H1 (cell line): ENCODE results near the gene ADARB2. TPM values are rescaled to one million over a fixed set of nuclear protein-coding genes. Genes with fewer than 3 reads are reported as not detected.

Source experiments
- CTCF ChIA-PET: fragments of 300-600 bp; sonication (Branson Sonifier 250); formaldehyde crosslinking; loops from one replicate; lab custom pipeline; 2021; ENCODE audit not compliant: partially characterized antibody; lab: Charles Lee
- POLR2A ChIA-PET: fragments of 300-600 bp; sonication (Branson Sonifier 250); formaldehyde crosslinking; loops from one replicate; lab custom pipeline; 2021; ENCODE audit warnings: inconsistent platforms; ENCODE audit not compliant: partially characterized antibody; lab: Charles Lee
- DNase-seq, 2 experiments: peaks; one replicate each; pipeline versions ENCODE4 v3.0.0 to v3.0.0-alpha.2; 2010 to 2022; ENCODE audit warnings: low spot score in 2 of 2, low read depth in 1 of 2, mixed read lengths in 1 of 2
- FAIRE-seq: peaks from 2 replicates; lab custom pipeline; 2011; peaks lifted over from hg19 to GRCh38; lab: Jason Lieb, UNC
- H2AFZ ChIP-seq: 2 replicates; pipeline ENCODE4 v1.8.1; 2012; ENCODE audit warnings: low read length, inconsistent platforms
- H2AK5ac ChIP-seq: 2 replicates; pipeline ENCODE4 v1.6.1; 2013; ENCODE audit warnings: low read depth, low read length
- H2BK120ac ChIP-seq: replicated peaks from 2 replicates; pipeline ENCODE3; 2013; ENCODE audit warnings: low read depth, low read length, inconsistent platforms
- H2BK12ac ChIP-seq: 2 replicates; pipeline ENCODE4 v1.6.1; 2013; ENCODE audit warnings: low read depth, low read length
- H2BK15ac ChIP-seq: 2 replicates; pipeline ENCODE4 v1.6.1; 2013; ENCODE audit warnings: low read length
- H2BK20ac ChIP-seq: 2 replicates; pipeline ENCODE4 v1.6.1; 2013; ENCODE audit warnings: low read length
- H2BK5ac ChIP-seq: 2 replicates; pipeline ENCODE4 v1.6.1; 2013; ENCODE audit warnings: low read depth, low read length
- H3K14ac ChIP-seq: 2 replicates; pipeline ENCODE4 v1.6.1; 2013; ENCODE audit warnings: inconsistent platforms; ENCODE audit not compliant: insufficient read length
- H3K18ac ChIP-seq: 2 replicates; pipeline ENCODE4 v1.6.1; 2013; ENCODE audit warnings: low read length; ENCODE audit errors: extremely low read depth
- H3K23ac ChIP-seq: 2 replicates; pipeline ENCODE4 v1.6.1; 2013; ENCODE audit warnings: inconsistent platforms; ENCODE audit not compliant: insufficient read length
- H3K23me2 ChIP-seq: 2 replicates; pipeline ENCODE4 v1.6.1; 2013; ENCODE audit warnings: low read depth, low read length
- H3K27ac ChIP-seq: 2 replicates; pipeline ENCODE4 v1.6.1; 2011; ENCODE audit warnings: low read depth, low read length, inconsistent platforms
- H3K27me3 ChIP-seq, 4 experiments: replicated peaks in 1 of 4; 1 replicate in 1 of 4; 2 replicates in 3 of 4; pipeline versions ENCODE4 v1.6.1 to v1.8.1; 2011 to 2013; ENCODE audit warnings: low read length in 3 of 4, mild to moderate bottlenecking in 3 of 4, inconsistent platforms in 2 of 4, mixed read lengths in 2 of 4, moderate library complexity in 1 of 4; ENCODE audit not compliant: control insufficient read depth in 3 of 4, insufficient read depth in 3 of 4; ENCODE audit errors: extremely low read depth in 1 of 4
- H3K36me3 ChIP-seq, 4 experiments: 2 replicates each; pipeline versions ENCODE4 v1.6.1 to v1.8.1; 2011 to 2013; ENCODE audit warnings: mild to moderate bottlenecking in 4 of 4, low read length in 3 of 4, moderate library complexity in 2 of 4, control low read depth in 1 of 4, inconsistent platforms in 1 of 4; ENCODE audit not compliant: insufficient read depth in 4 of 4, control insufficient read depth in 2 of 4
- H3K4ac ChIP-seq: replicated peaks from 2 replicates; pipeline ENCODE3; 2013; ENCODE audit warnings: low read length, low read depth, mixed read lengths, inconsistent platforms; ENCODE audit not compliant: insufficient read length
- H3K4me1 ChIP-seq, 4 experiments: replicated peaks in 1 of 4; 1 replicate in 1 of 4; 2 replicates in 3 of 4; pipeline versions ENCODE4 v1.6.1 to v1.8.1; 2011 to 2013; ENCODE audit warnings: low read length in 3 of 4, inconsistent platforms in 2 of 4, mixed read lengths in 1 of 4; ENCODE audit not compliant: insufficient read depth in 4 of 4, control insufficient read depth in 3 of 4
- H3K4me2 ChIP-seq, 2 experiments: 2 replicates each; pipeline versions ENCODE4 v1.6.1 to v1.8.1; 2011 to 2013; ENCODE audit warnings: low read depth in 2 of 2, low read length in 2 of 2, control low read depth in 1 of 2, inconsistent platforms in 1 of 2, mild to moderate bottlenecking in 1 of 2; ENCODE audit not compliant: insufficient read depth in 1 of 2
- H3K4me3 ChIP-seq, 4 experiments: fragments of 200-600, 300-600 bp in 1 of 4; sonication (generic), shearing (Covaris generic), sonication (Bioruptor Twin) in 1 of 4; 2 replicates each; pipeline versions ENCODE4 v1.5.1 to v1.8.1; 2011 to 2016; ENCODE audit warnings: low read length in 4 of 4, low read depth in 3 of 4, control low read depth in 2 of 4, inconsistent platforms in 2 of 4, mild to moderate bottlenecking in 2 of 4, mixed read lengths in 1 of 4, moderate library complexity in 1 of 4; ENCODE audit not compliant: insufficient read depth in 2 of 4; ENCODE audit errors: extremely low read depth in 1 of 4
- H3K56ac ChIP-seq: replicated peaks from 2 replicates; pipeline ENCODE3; 2013; ENCODE audit warnings: low read depth, mild to moderate bottlenecking, mixed read lengths, low read length, inconsistent platforms; ENCODE audit not compliant: insufficient read length
- H3K79me1 ChIP-seq: 2 replicates; pipeline ENCODE4 v1.6.1; 2013; ENCODE audit warnings: low read depth, low read length, control low read depth
- H3K79me2 ChIP-seq, 2 experiments: 2 replicates each; pipeline versions ENCODE4 v1.6.1 to v1.8.1; 2012 to 2013; ENCODE audit warnings: low read length in 2 of 2, mild to moderate bottlenecking in 2 of 2, inconsistent platforms in 1 of 2; ENCODE audit not compliant: insufficient read depth in 2 of 2, control insufficient read depth in 1 of 2
- H3K9ac ChIP-seq, 4 experiments: replicated peaks in 1 of 4; 1 replicate in 1 of 4; 2 replicates in 3 of 4; pipeline versions ENCODE4 v1.6.1 to v1.8.1; 2011 to 2013; ENCODE audit warnings: low read depth in 3 of 4, low read length in 3 of 4, control low read depth in 2 of 4, mild to moderate bottlenecking in 2 of 4, moderate library complexity in 2 of 4, inconsistent platforms in 1 of 4; ENCODE audit errors: extremely low read depth in 1 of 4
- H3K9me3 ChIP-seq, 2 experiments: 2 replicates each; pipeline versions ENCODE4 v1.6.1 to v1.8.1; 2012 to 2013; ENCODE audit warnings: mild to moderate bottlenecking in 2 of 2, moderate library complexity in 2 of 2, control low read depth in 1 of 2, inconsistent platforms in 1 of 2, low read depth in 1 of 2, low read length in 1 of 2, mixed read lengths in 1 of 2; ENCODE audit not compliant: insufficient read depth in 2 of 2
- H4K20me1 ChIP-seq, 2 experiments: replicated peaks in 1 of 2; 2 replicates each; pipeline versions ENCODE3 to v1.8.1; 2011 to 2013; ENCODE audit warnings: inconsistent platforms in 2 of 2, low read length in 2 of 2, mild to moderate bottlenecking in 1 of 2; ENCODE audit not compliant: insufficient read depth in 2 of 2, control insufficient read depth in 1 of 2
- H4K5ac ChIP-seq: 2 replicates; pipeline ENCODE4 v1.6.1; 2013; ENCODE audit warnings: low read length, low read depth, mixed read lengths, inconsistent platforms; ENCODE audit not compliant: insufficient read length
- H4K8ac ChIP-seq: 2 replicates; pipeline ENCODE4 v1.8.0; 2013; ENCODE audit warnings: mild to moderate bottlenecking, moderate library complexity, low read length, inconsistent platforms; ENCODE audit not compliant: insufficient read depth; ENCODE audit errors: extremely low read depth
- H4K91ac ChIP-seq: replicated peaks from 2 replicates; pipeline ENCODE3; 2013; ENCODE audit warnings: low read length, mixed read lengths, inconsistent platforms; ENCODE audit not compliant: insufficient read length
- CBX5 ChIP-seq: fragments of 300-800, 300-1000 bp; sonication (generic); IDR thresholded peaks from 2 replicates; pipeline ENCODE4 v1.7.1; 2016; ENCODE audit warnings: antibody characterized with exemption, low read length, low read depth
- EP300 ChIP-seq, 2 experiments: IDR thresholded peaks; 1 replicate in 1 of 2; 2 replicates in 1 of 2; pipeline ENCODE4 v1.6.1; 2011 to 2012; ENCODE audit warnings: low read depth in 2 of 2, low read length in 2 of 2, mild to moderate bottlenecking in 2 of 2, borderline replicate concordance in 1 of 2, inconsistent platforms in 1 of 2, moderate library complexity in 1 of 2
- SAP30 ChIP-seq: fragments of 300-600 bp; sonication (generic); IDR thresholded peaks from 2 replicates; pipeline ENCODE4 v1.7.1; 2012; ENCODE audit warnings: low read length, moderate library complexity, mild to moderate bottlenecking, inconsistent platforms; ENCODE audit not compliant: insufficient read depth, insufficient replicate concordance
- SIX5 ChIP-seq: IDR thresholded peaks from 2 replicates; pipeline ENCODE4 v1.6.1; 2011; ENCODE audit warnings: mild to moderate bottlenecking, low read depth, low read length
- WGBS, 2 experiments: shearing (Covaris generic) in 1 of 2; methylation state at CpG; one replicate each; pipeline versions ENCODE4 v1.1.6 to v1.1.7; 2013 to 2015; ENCODE audit warnings: low lambda C conversion rate in 2 of 2, mixed read lengths in 2 of 2, inconsistent platforms in 1 of 2, low coverage in 1 of 2, missing lambda C conversion rate in 1 of 2; ENCODE audit not compliant: insufficient replicate concordance in 2 of 2, insufficient coverage in 1 of 2, insufficient read length in 1 of 2; ENCODE audit errors: extremely low coverage in 1 of 2, missing lambda C conversion rate in 1 of 2; 5-methylcytosine and 5-hydroxymethylcytosine counted together
- polyA plus RNA-seq, 7 experiments: library from polyadenylated mRNA; depleted of rRNA in 3 of 7; stranded (reverse) in 5 of 7; unstranded in 2 of 7; fragments of >200 nt in 5 of 7; fragments of 200-250 nt in 2 of 7; gene quantifications; 1 replicate in 5 of 7; 2 replicates in 1 of 7; 4 replicates in 1 of 7; pipeline versions ENCODE4 v1.2.1 to v1.2.3, GENCODE V29; 2011 to 2013; ENCODE audit warnings: missing spikeins in 2 of 7, mixed read lengths in 2 of 7
- total RNA-seq: library from RNA; stranded (reverse); fragmentation: NEBNext Ultra II Directional; extraction: Animal tissue kit (Norgen Biotek cat#: 25700); gene quantifications from 2 replicates; pipeline ENCODE4 v1.2.1, GENCODE V29; 2021
- TF ChIP-seq, protein P1 (sequence below): IDR thresholded peaks from 2 replicates; pipeline ENCODE4 v1.6.1; 2012; ENCODE audit warnings: low read length, inconsistent platforms

ADARB2 gene
- total and polyA plus RNA-seq, 2 of the 8 experiments (the other 6 are each of a cell fraction or from before 2014, with no cell fraction given) = 2.2 to 2.8 TPM

DNA sequence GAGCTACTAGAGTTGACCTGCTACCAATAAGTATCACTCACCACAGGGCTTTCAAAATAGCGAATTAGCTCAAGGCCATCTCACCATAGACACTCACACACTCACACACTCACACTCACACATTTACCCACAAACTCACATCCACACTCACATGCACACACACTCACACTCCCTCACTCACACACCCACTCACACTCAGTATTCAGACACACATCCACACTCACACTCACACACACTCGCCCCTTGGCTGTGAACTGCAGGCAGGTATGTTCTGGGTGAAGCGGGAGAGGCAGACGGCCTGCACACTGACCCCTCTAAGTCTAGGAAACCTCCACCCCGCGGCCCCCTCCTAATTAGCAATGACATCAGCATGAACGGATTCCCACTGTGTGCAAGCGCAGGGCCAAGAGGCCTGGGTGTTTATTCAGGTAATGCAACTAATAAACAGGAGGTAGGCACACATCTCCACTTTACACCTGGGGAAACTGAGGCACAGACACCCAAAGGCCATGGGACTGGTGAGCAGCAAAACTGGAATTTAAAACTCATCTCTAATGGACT is 94.6 kb downstream of the ADARB2 start:
- no peaks in the 10 kb centered on the region for H3K79me2 ChIP-seq
- H3K4me2 ChIP-seq = no peak overlapping the region
- no peak overlapping the region for H4K91ac ChIP-seq
- no peak overlapping the region for H4K5ac ChIP-seq
- no peak overlapping the region for H4K8ac ChIP-seq
- H4K20me1 ChIP-seq = peaks cover 0 to 5% of the 10 kb centered on the region in 2 experiments
- H3K23me2 ChIP-seq = peaks cover 3% of the 10 kb centered on the region; the same call in 1 of the 2 replicates
- 79% methylated on average over 8 of the region's 8 CpGs; no CpG with 5 or more reads in 1 of the 2 experiments for WGBS, 2 experiments
- H3K18ac ChIP-seq = no peak overlapping the region
- no peak overlapping the region for H2BK12ac ChIP-seq
- no peak overlapping the region for H3K23ac ChIP-seq
- no peak overlapping the region for H2BK5ac ChIP-seq
- no peak overlapping the region for H2BK20ac ChIP-seq
- ChIA-PET POLR2A (no interaction called here), CTCF (interaction anchor here (1.1 kb wide), 1 partner anchor 37 kb away, joined by 5 read pairs; no protein-coding TSS in a partner anchor)
- H3K9ac ChIP-seq = no peak overlapping the region
- no peak overlapping the region for H2AK5ac ChIP-seq
- no peak overlapping the region for H2BK15ac ChIP-seq
- H3K79me1 ChIP-seq = no peaks in the 10 kb centered on the region
- H3K14ac ChIP-seq = no peak overlapping the region
- FAIRE-seq (no peak), DNase-seq (no peak)
- H3K56ac ChIP-seq = no peak overlapping the region
- no peak overlapping the region for H3K4me3 ChIP-seq
- no peak overlapping the region for H2AFZ ChIP-seq
- no peaks in the 10 kb centered on the region for H3K36me3 ChIP-seq
- H2BK120ac ChIP-seq = no peak overlapping the region
- H3K9me3 ChIP-seq = no peaks in the 10 kb centered on the region
- H3K27me3 ChIP-seq = no peaks in the 10 kb centered on the region
- no peaks in the 10 kb centered on the region for H3K4me1 ChIP-seq
- no peak overlapping the region for H3K4ac ChIP-seq
- no peak overlapping the region for H3K27ac ChIP-seq
- TF ChIP-seq EP300 (IDR thresholded peaks at IDR 0.05; ENCODE audit: borderline replicate concordance in 1 of 2, low read depth in 2 of 2, low read length in 2 of 2) = no peak
- TF ChIP-seq, protein P1, sequence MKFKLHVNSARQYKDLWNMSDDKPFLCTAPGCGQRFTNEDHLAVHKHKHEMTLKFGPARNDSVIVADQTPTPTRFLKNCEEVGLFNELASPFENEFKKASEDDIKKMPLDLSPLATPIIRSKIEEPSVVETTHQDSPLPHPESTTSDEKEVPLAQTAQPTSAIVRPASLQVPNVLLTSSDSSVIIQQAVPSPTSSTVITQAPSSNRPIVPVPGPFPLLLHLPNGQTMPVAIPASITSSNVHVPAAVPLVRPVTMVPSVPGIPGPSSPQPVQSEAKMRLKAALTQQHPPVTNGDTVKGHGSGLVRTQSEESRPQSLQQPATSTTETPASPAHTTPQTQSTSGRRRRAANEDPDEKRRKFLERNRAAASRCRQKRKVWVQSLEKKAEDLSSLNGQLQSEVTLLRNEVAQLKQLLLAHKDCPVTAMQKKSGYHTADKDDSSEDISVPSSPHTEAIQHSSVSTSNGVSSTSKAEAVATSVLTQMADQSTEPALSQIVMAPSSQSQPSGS = no peak
- no peak for TF ChIP-seq SIX5
- no peak for TF ChIP-seq CBX5
- TF ChIP-seq SAP30 = no peak
